IPS-NIHi7 (cell line): Measurements from ENCODE around the gene IL1R1.

Experiments
- DNase-seq: peaks from one replicate; pipeline ENCODE4 v3.0.0; 2012; ENCODE audit warnings: mixed read lengths; ENCODE audit errors: extremely low spot score

The IL1R1 gene

DNA sequence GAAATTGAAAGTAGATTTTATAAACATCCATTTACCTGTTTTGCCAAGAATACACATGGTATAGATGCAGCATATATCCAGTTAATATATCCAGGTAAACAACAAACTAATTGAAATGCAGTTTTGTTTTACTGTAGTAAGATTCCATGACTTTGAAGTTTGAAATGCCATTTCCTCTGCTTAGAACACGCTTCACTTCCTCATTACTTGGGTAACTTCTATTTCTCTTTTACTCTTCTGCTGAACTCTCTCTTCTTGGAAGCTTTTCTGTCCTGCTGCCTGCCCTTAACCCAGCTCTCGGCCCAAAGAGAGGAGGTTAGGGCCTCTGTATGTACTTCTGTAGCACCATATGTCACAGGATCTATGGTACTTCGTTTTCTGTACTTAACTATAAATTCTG is 30.2 kb downstream of the IL1R1 start:
- no peak for DNase-seq

DNA sequence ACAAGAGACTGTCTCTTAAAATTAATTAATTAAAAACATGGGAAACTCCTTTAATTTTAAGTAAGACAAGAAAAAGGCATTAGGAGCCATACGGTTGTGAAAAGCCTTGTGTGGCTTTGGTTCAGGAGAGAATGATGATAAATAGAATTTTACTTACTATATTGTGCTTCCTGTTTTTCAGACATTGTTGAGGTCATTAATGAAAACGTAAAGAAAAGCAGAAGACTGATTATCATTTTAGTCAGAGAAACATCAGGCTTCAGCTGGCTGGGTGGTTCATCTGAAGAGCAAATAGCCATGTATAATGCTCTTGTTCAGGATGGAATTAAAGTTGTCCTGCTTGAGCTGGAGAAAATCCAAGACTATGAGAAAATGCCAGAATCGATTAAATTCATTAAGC is 33.6 kb downstream of the IL1R1 start:
- no peak for DNase-seq

DNA sequence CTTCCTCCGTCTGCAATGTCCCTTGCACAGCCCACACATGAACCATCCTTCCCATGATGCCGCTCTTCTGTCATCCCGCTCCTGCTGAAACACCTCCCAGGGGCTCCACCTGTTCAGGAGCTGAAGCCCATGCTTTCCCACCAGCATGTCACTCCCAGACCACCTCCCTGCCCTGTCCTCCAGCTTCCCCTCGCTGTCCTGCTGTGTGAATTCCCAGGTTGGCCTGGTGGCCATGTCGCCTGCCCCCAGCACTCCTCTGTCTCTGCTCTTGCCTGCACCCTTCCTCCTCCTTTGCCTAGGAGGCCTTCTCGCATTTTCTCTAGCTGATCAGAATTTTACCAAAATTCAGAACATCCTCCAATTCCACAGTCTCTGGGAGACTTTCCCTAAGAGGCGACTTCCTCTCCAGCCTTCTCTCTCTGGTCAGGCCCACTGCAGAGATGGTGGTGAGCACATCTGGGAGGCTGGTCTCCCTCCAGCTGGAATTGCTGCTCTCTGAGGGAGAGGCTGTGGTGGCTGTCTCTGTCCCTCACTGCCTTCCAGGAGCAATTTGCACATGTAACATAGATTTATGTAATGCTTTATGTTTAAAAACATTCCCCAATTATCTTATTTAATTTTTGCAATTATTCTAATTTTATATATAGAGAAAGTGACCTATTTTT is 35.4 kb downstream of the IL1R1 start:
- no peak for DNase-seq

- no peak for DNase-seq
Observed at GRCh38 chr2:102179061-102179460, 36.5 kb downstream of the IL1R1 start.

- no peak for DNase-seq
Observed at GRCh38 chr2:102179788-102180686, 37.5 kb downstream of the IL1R1 start.

- no peak for DNase-seq
Observed at GRCh38 chr2:102180687-102180999, 38.1 kb downstream of the IL1R1 start.

- DNase-seq = no peak
Observed at GRCh38 chr2:102181376-102181775, 38.8 kb downstream of the IL1R1 start.

- DNase-seq = no peak
Observed at GRCh38 chr2:102181919-102182635, 39.5 kb downstream of the IL1R1 start.

DNA sequence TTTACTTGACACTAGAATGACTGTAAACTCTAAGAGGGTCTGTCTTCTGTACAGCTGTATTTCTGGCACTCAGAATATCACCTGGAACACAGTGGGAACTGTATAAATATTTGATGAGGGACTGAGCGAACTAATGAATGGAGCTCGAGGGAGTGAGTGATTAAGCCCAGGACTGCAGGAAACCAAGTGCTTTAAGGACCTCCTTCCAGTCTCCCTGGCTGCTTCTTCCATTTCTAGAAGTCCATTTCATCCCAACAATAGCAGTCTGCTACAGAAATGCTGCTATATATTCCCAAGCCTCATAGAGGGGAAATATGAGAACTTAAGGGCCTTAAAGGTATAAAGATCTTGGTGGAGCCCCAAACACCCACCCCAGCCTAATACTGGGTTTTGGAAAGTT is 41.5 kb downstream of the IL1R1 start:
- no peak for DNase-seq

DNA sequence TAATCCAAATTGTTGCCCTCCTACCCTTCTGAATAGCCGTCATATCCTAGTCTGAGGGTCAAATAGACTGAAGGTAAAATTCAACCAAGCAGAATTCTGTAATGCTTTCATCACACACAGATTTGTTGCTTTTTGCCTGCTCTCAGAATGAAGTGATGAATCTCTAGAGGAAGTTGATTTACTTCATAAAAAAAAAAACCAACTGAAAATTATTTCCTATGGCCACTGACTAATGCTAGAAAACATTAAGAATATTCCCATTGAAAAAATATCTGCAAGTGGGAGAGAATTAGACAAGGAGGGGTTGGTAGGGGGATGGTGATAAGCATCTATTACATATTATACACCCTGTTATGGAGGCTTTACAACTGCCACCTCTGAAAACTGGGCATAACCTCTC is 42.0 kb downstream of the IL1R1 start:
- DNase-seq = no peak

GRCh38 chr2:102185347-102185746 is 42.8 kb downstream of the IL1R1 start:
- peak; percentile 25 for DNase-seq

- peak; percentile 15 for DNase-seq
Observed at GRCh38 chr2:102186791-102187495, 44.4 kb downstream of the IL1R1 start, which contains the start of gene IL1RL2. Gene IL1RL2 (plus strand): TSS chr2:102187023. CDS start chr2:102187868, 845 bp downstream.

DNA sequence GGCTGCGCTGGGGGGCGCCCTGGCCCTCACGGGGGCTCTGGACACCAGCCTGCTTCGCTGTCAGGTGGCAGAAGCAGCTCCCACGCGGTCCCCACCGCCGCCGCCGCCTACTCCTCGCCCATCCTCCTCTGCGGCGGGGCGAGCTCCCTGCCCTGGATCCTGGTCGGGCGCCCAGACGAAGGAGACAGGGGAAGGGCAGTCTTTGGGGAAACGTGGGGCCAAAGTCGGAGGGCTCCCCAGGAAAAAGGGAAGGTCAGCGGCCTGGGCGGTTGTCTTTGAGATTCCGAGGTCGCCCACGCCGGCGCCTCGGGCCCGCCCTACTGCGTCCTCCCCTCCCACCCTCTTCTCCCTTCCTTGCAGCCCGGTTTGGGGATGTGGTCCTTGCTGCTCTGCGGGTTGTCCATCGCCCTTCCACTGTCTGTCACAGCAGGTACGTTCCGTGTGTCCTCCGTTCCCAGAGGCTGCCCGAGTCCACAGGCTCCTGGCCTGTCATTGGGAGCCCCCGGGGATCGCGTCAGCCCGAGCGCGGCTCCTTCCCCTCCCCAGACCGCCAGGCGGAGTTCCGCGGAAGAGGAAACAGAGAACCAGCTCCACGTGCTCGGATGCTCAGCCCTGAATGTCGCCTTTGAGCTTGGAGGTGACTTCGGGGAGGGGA is 45.1 kb downstream of the IL1R1 start:
- peak; percentile 69 for DNase-seq

- DNase-seq = no peak
Observed at GRCh38 chr2:102190430-102191107, 48.0 kb downstream of the IL1R1 start.

- DNase-seq = no peak
Observed at GRCh38 chr2:102191501-102191900, 49.0 kb downstream of the IL1R1 start.

- DNase-seq = no peak
Observed at GRCh38 chr2:102193074-102193473, 50.5 kb downstream of the IL1R1 start.

GRCh38 chr2:102194609-102195268 is 52.2 kb downstream of the IL1R1 start:
- no peak for DNase-seq

- no peak for DNase-seq
Observed at GRCh38 chr2:102197389-102198137, 55.0 kb downstream of the IL1R1 start.

DNA sequence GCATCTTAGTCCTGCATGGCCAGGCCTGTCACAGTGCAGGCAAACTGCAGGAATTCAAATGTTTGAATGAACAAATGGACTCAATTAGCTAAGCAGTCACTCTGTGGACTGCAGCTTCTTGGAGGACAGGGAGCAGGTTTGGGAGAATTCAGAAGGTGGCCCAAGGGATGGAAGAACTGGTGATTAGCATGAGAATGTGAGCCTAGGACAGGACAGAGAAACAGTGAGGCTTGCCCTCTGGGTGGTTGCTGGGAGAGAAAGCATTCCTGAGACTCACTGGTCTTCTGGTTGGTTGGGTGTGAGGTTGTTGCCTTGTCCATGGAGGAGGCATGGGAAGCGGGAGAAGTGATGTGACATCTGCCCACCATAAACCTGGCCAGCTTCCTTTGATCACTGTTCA is 58.0 kb downstream of the IL1R1 start:
- no peak for DNase-seq

DNA sequence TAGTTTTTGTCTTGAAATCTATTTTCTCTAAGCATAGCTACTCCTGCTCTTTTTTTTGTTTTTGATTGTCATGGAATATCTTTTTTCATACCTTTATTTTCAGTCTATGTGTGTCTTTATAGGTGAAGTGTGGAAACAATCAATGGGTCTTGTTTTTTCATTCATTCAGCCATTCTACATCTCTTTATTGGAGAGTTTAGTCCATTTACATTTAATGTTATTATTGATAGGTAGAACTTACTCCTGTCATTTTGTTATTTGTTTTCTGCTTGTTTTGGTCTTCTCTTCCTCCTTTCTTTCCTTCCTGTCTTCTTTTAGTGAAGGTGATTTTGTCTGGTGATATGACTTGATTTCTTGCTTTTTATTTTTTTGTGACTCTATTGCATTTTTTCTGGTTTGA is 62.1 kb downstream of the IL1R1 start:
- no peak for DNase-seq
